Measurements from ENCODE around the gene PTPN22. TPM values are rescaled to one million over a fixed set of nuclear protein-coding genes. Genes with fewer than 3 reads are reported as not detected.

The PTPN22 gene
- total RNA-seq, 1 experiment from 2014 or later: not detected

DNA sequence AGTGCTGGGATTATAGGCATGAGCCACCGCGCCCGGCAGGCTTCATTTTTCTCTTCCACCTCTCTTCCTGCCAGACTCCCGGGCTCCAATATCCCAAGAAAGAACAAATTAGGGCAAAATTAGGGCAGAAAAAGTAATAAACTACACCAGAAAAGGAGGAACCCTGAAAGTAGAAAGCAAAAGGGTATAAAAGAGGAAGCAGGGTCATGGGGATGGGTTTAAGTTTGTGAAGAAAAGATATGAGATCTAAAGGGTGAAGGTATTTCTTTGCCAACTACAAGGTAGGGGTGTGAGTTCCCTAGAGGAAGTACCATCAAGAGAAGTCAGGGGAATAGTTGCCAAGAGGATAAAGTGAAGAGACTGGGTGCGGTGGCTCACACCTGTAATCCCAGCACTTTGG lies 9.9 kb downstream of the PTPN22 start:
- no peaks in the 10 kb centered on the region for H3K4me1 Mint-ChIP-seq
- DNase-seq (ENCODE audit: low spot score) (no peak), ATAC-seq (no peak)
- H3K27me3 Mint-ChIP-seq (ENCODE audit: low read depth): no peaks in the 10 kb centered on the region; the same call in 1 of the 2 replicates
- POLR2A ChIA-PET: no interaction called here
- H3K27ac Mint-ChIP-seq: no peak overlapping the region
- H3K9me3 Mint-ChIP-seq: no peaks in the 10 kb centered on the region
- CTCF ChIA-PET: no interaction called here
- H3K4me3 Mint-ChIP-seq: no peak overlapping the region
- H3K36me3 Mint-ChIP-seq: no peaks in the 10 kb centered on the region
- TF ChIP-seq, protein P1, sequence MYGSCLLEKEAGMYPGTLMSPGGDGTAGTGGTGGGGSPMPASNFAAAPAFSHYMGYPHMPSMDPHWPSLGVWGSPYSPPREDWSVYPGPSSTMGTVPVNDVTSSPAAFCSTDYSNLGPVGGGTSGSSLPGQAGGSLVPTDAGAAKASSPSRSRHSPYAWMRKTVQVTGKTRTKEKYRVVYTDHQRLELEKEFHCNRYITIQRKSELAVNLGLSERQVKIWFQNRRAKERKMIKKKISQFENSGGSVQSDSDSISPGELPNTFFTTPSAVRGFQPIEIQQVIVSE (CRISPR knock-in tag; IDR thresholded peaks at IDR 0.05; ENCODE audit: borderline replicate concordance): no peak
- TF ChIP-seq ZNF232 (CRISPR knock-in tag; IDR thresholded peaks at IDR 0.05) (no peak), MXD4 (CRISPR knock-in tag; IDR thresholded peaks at IDR 0.05; ENCODE audit: borderline replicate concordance) (no peak), CREM (CRISPR knock-in tag; IDR thresholded peaks at IDR 0.05) (no peak), ZNF219 (CRISPR knock-in tag; IDR thresholded peaks at IDR 0.05; ENCODE audit: borderline replicate concordance) (no peak), NFE2L1 (CRISPR knock-in tag; IDR thresholded peaks at IDR 0.05) (no peak), NR1H2 (CRISPR knock-in tag; IDR thresholded peaks at IDR 0.05) (no peak), ZNF263 (CRISPR knock-in tag; IDR thresholded peaks at IDR 0.05; ENCODE audit: low read depth) (no peak)
- TF ChIP-seq, protein P2, sequence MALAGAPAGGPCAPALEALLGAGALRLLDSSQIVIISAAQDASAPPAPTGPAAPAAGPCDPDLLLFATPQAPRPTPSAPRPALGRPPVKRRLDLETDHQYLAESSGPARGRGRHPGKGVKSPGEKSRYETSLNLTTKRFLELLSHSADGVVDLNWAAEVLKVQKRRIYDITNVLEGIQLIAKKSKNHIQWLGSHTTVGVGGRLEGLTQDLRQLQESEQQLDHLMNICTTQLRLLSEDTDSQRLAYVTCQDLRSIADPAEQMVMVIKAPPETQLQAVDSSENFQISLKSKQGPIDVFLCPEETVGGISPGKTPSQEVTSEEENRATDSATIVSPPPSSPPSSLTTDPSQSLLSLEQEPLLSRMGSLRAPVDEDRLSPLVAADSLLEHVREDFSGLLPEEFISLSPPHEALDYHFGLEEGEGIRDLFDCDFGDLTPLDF (CRISPR knock-in tag; IDR thresholded peaks at IDR 0.05): no peak
- TF ChIP-seq, protein P3, sequence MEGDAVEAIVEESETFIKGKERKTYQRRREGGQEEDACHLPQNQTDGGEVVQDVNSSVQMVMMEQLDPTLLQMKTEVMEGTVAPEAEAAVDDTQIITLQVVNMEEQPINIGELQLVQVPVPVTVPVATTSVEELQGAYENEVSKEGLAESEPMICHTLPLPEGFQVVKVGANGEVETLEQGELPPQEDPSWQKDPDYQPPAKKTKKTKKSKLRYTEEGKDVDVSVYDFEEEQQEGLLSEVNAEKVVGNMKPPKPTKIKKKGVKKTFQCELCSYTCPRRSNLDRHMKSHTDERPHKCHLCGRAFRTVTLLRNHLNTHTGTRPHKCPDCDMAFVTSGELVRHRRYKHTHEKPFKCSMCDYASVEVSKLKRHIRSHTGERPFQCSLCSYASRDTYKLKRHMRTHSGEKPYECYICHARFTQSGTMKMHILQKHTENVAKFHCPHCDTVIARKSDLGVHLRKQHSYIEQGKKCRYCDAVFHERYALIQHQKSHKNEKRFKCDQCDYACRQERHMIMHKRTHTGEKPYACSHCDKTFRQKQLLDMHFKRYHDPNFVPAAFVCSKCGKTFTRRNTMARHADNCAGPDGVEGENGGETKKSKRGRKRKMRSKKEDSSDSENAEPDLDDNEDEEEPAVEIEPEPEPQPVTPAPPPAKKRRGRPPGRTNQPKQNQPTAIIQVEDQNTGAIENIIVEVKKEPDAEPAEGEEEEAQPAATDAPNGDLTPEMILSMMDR (IDR thresholded peaks at IDR 0.05): no peak
- TF ChIP-seq, protein P4, sequence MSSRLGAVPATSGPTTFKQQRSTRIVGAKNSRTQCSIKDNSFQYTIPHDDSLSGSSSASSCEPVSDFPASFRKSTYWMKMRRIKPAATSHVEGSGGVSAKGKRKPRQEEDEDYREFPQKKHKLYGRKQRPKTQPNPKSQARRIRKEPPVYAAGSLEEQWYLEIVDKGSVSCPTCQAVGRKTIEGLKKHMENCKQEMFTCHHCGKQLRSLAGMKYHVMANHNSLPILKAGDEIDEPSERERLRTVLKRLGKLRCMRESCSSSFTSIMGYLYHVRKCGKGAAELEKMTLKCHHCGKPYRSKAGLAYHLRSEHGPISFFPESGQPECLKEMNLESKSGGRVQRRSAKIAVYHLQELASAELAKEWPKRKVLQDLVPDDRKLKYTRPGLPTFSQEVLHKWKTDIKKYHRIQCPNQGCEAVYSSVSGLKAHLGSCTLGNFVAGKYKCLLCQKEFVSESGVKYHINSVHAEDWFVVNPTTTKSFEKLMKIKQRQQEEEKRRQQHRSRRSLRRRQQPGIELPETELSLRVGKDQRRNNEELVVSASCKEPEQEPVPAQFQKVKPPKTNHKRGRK (CRISPR knock-in tag; IDR thresholded peaks at IDR 0.05; ENCODE audit: borderline replicate concordance): no peak
- TF ChIP-seq, protein P5, sequence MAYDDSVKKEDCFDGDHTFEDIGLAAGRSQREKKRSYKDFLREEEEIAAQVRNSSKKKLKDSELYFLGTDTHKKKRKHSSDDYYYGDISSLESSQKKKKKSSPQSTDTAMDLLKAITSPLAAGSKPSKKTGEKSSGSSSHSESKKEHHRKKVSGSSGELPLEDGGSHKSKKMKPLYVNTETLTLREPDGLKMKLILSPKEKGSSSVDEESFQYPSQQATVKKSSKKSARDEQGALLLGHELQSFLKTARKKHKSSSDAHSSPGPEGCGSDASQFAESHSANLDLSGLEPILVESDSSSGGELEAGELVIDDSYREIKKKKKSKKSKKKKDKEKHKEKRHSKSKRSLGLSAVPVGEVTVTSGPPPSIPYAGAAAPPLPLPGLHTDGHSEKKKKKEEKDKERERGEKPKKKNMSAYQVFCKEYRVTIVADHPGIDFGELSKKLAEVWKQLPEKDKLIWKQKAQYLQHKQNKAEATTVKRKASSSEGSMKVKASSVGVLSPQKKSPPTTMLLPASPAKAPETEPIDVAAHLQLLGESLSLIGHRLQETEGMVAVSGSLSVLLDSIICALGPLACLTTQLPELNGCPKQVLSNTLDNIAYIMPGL (CRISPR knock-in tag; IDR thresholded peaks at IDR 0.05): no peak
- TF ChIP-seq, protein P6, sequence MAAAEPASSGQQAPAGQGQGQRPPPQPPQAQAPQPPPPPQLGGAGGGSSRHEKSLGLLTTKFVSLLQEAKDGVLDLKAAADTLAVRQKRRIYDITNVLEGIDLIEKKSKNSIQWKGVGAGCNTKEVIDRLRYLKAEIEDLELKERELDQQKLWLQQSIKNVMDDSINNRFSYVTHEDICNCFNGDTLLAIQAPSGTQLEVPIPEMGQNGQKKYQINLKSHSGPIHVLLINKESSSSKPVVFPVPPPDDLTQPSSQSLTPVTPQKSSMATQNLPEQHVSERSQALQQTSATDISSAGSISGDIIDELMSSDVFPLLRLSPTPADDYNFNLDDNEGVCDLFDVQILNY (CRISPR knock-in tag; IDR thresholded peaks at IDR 0.05): no peak
- TF ChIP-seq, protein P7, sequence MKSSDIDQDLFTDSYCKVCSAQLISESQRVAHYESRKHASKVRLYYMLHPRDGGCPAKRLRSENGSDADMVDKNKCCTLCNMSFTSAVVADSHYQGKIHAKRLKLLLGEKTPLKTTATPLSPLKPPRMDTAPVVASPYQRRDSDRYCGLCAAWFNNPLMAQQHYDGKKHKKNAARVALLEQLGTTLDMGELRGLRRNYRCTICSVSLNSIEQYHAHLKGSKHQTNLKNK (CRISPR knock-in tag; IDR thresholded peaks at IDR 0.05): no peak

DNA sequence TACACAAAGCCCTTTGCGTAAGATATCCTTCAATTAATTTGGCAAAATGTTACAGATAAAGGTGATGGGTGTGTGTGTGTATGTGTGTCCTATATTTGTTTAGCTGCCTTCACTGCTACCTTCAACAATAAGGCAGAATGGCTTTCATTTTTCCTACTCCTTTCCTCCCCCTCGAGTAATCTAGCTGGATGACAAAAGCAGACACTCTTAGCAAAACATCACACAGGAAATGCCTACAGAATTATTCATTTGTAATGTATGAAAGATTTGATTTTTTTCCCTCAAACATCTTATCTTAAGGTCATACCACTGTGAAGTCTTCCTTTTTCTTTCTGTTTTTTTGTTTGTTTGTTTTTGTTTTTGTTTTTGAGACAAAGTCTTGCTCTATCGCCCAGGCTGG lies 10.6 kb downstream of the PTPN22 start:
- Mint-ChIP-seq H3K4me1 (no peaks in the 10 kb centered on the region), H3K9me3 (no peaks in the 10 kb centered on the region), H3K36me3 (no peaks in the 10 kb centered on the region), H3K27me3 (ENCODE audit: low read depth) (no peaks in the 10 kb centered on the region; the same call in 1 of the 2 replicates), H3K27ac (no peak overlapping the region), H3K4me3 (no peak overlapping the region)
- DNase-seq (ENCODE audit: low spot score) (no peak), ATAC-seq (no peak)
- ChIA-PET CTCF (no interaction called here), POLR2A (no interaction called here)
- TF ChIP-seq JAZF1 (CRISPR knock-in tag; IDR thresholded peaks at IDR 0.05): no peak
- no peak for TF ChIP-seq KAT7 (CRISPR knock-in tag; IDR thresholded peaks at IDR 0.05; ENCODE audit: borderline replicate concordance)
- TF ChIP-seq, protein P8, sequence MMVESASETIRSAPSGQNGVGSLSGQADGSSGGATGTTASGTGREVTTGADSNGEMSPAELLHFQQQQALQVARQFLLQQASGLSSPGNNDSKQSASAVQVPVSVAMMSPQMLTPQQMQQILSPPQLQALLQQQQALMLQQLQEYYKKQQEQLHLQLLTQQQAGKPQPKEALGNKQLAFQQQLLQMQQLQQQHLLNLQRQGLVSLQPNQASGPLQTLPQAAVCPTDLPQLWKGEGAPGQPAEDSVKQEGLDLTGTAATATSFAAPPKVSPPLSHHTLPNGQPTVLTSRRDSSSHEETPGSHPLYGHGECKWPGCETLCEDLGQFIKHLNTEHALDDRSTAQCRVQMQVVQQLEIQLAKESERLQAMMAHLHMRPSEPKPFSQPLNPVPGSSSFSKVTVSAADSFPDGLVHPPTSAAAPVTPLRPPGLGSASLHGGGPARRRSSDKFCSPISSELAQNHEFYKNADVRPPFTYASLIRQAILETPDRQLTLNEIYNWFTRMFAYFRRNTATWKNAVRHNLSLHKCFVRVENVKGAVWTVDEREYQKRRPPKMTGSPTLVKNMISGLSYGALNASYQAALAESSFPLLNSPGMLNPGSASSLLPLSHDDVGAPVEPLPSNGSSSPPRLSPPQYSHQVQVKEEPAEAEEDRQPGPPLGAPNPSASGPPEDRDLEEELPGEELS (CRISPR knock-in tag; IDR thresholded peaks at IDR 0.05): no peak

Data from WTC11 (cell line).